Ovary (tissue), 3 donors: ENCODE data around the gene ENPP4.

ENCODE experiments used
- EP300 ChIP-seq: sonication (generic); formaldehyde crosslinking; IDR thresholded peaks from one replicate; pipeline ENCODE4 v1.6.1; 2017; ENCODE audit warnings: antibody characterized with exemption
- POLR2A ChIP-seq: fragments of 450-650 bp; IDR thresholded peaks from one replicate; pipeline ENCODE4 v1.6.1; 2017; ENCODE audit warnings: antibody characterized with exemption, mild to moderate bottlenecking, moderate library complexity
- TF ChIP-seq, protein P1 (sequence below), 3 donors: fragments of 450-650 bp in 2 of 3; fragments of 200-600 bp in 1 of 3; IDR thresholded peaks; one replicate each; pipeline versions ENCODE4 v1.5.1 to v1.8.0; 2016 to 2022; ENCODE audit warnings: antibody characterized with exemption in 3 of 3, mild to moderate bottlenecking in 1 of 3
- donor health status: DM: no; HTN: no; CAD: no.

DNA sequence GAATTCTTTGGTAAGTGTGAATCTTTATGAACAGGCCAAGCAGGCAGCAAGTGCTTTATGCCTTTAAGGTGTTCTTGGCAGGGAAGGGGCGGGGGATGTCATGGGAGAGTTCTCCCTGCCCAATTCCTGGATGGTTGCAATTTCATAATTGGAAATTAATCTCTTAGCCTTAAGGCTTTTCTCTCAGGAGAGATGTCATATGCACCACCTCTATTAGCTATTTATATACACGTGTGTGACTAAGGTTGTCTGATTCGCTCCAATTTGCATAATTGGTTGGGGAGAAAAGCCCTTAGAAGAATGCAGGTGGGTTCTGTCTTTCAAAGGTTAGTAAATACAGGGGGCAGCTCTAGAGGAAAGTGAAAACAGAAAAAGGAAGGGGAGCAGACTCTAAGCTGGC, 46.2 kb downstream of the ENPP4 start:
- TF ChIP-seq, protein P1, sequence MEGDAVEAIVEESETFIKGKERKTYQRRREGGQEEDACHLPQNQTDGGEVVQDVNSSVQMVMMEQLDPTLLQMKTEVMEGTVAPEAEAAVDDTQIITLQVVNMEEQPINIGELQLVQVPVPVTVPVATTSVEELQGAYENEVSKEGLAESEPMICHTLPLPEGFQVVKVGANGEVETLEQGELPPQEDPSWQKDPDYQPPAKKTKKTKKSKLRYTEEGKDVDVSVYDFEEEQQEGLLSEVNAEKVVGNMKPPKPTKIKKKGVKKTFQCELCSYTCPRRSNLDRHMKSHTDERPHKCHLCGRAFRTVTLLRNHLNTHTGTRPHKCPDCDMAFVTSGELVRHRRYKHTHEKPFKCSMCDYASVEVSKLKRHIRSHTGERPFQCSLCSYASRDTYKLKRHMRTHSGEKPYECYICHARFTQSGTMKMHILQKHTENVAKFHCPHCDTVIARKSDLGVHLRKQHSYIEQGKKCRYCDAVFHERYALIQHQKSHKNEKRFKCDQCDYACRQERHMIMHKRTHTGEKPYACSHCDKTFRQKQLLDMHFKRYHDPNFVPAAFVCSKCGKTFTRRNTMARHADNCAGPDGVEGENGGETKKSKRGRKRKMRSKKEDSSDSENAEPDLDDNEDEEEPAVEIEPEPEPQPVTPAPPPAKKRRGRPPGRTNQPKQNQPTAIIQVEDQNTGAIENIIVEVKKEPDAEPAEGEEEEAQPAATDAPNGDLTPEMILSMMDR (IDR thresholded peaks at IDR 0.05), result no peak
- TF ChIP-seq POLR2A (no peak), EP300 (no peak)
